H1 (cell line): ENCODE measurements around the gene MAP2K5. TPM values are rescaled to one million over a fixed set of nuclear protein-coding genes. Genes with fewer than 3 reads are reported as not detected.

Experiments
- ATF3 ChIP-seq: IDR thresholded peaks from 2 replicates; pipeline ENCODE4 v1.6.1; 2011; ENCODE audit warnings: low read depth, mild to moderate bottlenecking, low read length; ENCODE audit not compliant: insufficient read depth
- CBX8 ChIP-seq: fragments of 300-800, 300-1000 bp; sonication (generic); IDR thresholded peaks from 2 replicates; pipeline ENCODE4 v1.7.1; 2016; ENCODE audit warnings: low read depth, low read length, borderline replicate concordance
- GABPA ChIP-seq: IDR thresholded peaks from 2 replicates; pipeline ENCODE4 v1.6.1; 2011; ENCODE audit warnings: mild to moderate bottlenecking, low read length, moderate library complexity, borderline replicate concordance; ENCODE audit not compliant: insufficient read depth
- HDAC6 ChIP-seq: IDR thresholded peaks from one replicate; pipeline ENCODE4 v1.7.1; 2012; ENCODE audit warnings: low read depth, mild to moderate bottlenecking, inconsistent platforms, low read length, moderate library complexity
- JUN ChIP-seq: IDR thresholded peaks from 2 replicates; pipeline ENCODE4 v1.6.1; 2011; ENCODE audit warnings: low read depth, mild to moderate bottlenecking, improper control_type of control experiment, low read length
- KDM4A ChIP-seq: IDR thresholded peaks from one replicate; pipeline ENCODE4 v1.7.1; 2012; ENCODE audit warnings: low read depth, mild to moderate bottlenecking, moderate library complexity, low read length, inconsistent platforms; ENCODE audit not compliant: severe bottlenecking
- MAFK ChIP-seq: IDR thresholded peaks from 2 replicates; pipeline ENCODE4 v1.6.1; 2012; ENCODE audit warnings: low read depth, mild to moderate bottlenecking, improper control_type of control experiment, low read length
- RBBP5 ChIP-seq: IDR thresholded peaks from 2 replicates; pipeline ENCODE4 v1.7.1; 2012; ENCODE audit warnings: low read depth, mild to moderate bottlenecking, inconsistent platforms, low read length, moderate library complexity, borderline replicate concordance
- TCF12 ChIP-seq: IDR thresholded peaks from 2 replicates; pipeline ENCODE4 v1.6.1; 2011; ENCODE audit warnings: low read depth, mild to moderate bottlenecking, low read length
- polyA plus RNA-seq, 7 experiments: library from polyadenylated mRNA; depleted of rRNA in 3 of 7; stranded (reverse) in 5 of 7; unstranded in 2 of 7; fragments of >200 nt in 5 of 7; fragments of 200-250 nt in 2 of 7; gene quantifications; 1 replicate in 5 of 7; 2 replicates in 1 of 7; 4 replicates in 1 of 7; pipeline versions ENCODE4 v1.2.1 to v1.2.3, GENCODE V29; 2011 to 2013; ENCODE audit warnings: missing spikeins in 2 of 7, mixed read lengths in 2 of 7
- total RNA-seq: library from RNA; stranded (reverse); fragmentation: NEBNext Ultra II Directional; extraction: Animal tissue kit (Norgen Biotek cat#: 25700); gene quantifications from 2 replicates; pipeline ENCODE4 v1.2.1, GENCODE V29; 2021

Gene MAP2K5
- total and polyA plus RNA-seq, 2 of the 8 experiments (the other 6 are each of a cell fraction or from before 2014, with no cell fraction given) = 4.4 to 15.8 TPM

GRCh38 chr15:67820992-67821783, 278.7 kb downstream of the MAP2K5 start (continued):
- TF ChIP-seq ATF3 (no peak), RBBP5 (no peak), GABPA (no peak), CBX8 (no peak; the same call in 1 of the 2 replicates), TCF12 (no peak), JUN (no peak), HDAC6 (no peak), MAFK (no peak), KDM4A (peak; percentile 10)
